HG03159 (cell line): ENCODE data around the gene TCFL5.
"Not testable (repeated sequence)": the region's sequence is repeated elsewhere in the genome, so short reads cannot be mapped to it uniquely, and the experiment has no call there.

Experiments
- ATAC-seq: cut with Tn5 transposase; IDR thresholded peaks from one replicate; pipeline ENCODE4 v1.9.1; 2021; ENCODE audit warnings: mild to moderate bottlenecking, moderate library complexity; ENCODE audit not compliant: unreplicated experiment

TCFL5 gene

GRCh38 chr20:62880935-62881661 lies 19.5 kb upstream of the TCFL5 start:
- no peak for ATAC-seq

- ATAC-seq = no peak
Measured at GRCh38 chr20:62880147-62880934, 18.7 kb upstream of the TCFL5 start.

DNA sequence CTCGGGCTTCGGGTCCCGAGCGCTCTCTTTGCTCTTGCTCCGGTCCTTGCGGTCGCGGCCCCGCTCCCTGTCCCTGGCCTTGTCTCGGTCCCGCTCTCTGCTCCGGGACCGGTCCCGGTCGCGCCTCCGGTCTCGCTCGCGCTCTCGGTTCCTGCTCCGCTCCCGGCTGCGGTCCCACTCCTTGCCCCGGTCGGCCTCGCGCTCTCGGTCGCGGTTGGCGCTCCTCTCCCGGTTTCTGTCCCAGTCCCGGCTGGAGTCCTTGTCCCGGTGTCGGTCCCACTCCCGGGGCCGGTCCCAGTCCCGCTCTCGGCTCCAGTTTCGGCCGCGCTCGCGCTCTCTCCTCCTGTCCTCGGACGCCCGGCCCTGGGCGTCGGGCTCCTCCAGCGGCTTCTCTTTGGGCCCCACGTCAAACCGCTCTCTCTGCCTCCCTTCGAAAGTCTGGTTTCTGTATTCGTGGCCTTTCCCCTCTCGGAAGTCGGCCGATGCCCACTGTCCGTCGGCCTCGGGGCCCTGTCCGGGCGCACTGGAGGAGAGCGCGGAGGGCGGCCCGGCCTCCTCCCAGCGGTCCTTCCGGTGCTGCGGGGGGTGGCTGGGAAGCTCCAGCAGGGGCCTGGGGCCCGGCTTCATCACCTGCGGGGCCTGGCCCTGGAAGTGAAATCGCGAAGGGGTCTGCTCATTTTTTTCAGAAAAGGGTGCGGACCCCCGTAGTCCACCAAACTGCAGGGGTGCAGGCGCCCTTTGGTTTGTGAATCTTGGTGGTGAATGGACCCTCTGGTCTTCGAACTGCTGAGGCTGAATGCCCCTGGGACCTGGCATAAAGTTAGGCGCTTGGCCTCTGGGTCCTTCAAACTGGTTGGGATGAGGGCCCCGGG lies 17.9 kb upstream of the TCFL5 start:
- ATAC-seq = no peak

- ATAC-seq = no peak
Measured at GRCh38 chr20:62878244-62879038, 16.8 kb upstream of the TCFL5 start.

- no peak for ATAC-seq
Measured at GRCh38 chr20:62876902-62877816, 15.5 kb upstream of the TCFL5 start.

- no peak for ATAC-seq
Measured at GRCh38 chr20:62876501-62876901, 14.9 kb upstream of the TCFL5 start.

DNA sequence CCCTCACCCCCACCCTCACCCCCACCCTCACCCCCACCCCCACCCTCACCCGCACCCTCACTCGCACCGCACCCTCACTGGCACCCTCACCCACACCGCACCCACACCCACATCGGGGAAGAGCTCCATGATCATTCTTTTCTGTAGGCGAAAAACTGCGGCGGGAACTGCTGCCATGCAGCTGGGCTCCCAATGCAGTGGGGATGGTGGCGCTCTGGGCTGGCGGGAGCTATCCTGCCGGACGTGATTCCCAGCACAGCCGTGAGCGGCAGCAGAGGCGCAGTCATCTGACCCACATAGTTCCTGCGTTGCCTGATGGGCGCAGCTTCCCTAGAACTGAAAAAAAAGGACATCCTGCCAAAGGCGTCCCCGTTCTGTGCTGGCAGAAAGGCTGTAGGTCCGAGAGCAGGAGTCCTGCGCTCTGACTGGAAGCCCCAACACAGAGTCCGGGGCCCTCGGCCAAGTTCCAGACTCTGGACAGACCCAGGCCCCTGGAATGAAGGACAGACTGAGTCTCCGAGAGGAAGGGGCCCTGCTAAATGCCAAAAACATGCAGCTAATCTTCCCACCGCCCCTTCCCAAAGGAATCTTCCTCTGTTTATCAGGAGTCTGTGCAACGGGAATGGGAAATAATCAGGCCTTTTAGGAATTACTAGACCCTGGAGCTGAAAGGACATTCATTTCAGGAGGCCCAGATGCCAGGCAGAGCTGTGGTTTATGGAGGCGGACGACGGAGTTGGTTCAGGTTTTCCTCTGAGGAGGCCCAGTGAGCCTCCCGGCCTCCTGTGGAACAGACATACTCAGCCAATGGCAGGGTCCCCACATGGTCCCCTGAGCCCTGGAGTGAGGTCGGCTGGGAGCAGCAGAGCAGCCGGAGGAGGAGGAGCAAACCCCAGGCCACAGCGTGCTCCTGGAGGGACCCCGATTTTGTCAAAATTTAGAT lies 14.1 kb upstream of the TCFL5 start:
- ATAC-seq = no peak

DNA sequence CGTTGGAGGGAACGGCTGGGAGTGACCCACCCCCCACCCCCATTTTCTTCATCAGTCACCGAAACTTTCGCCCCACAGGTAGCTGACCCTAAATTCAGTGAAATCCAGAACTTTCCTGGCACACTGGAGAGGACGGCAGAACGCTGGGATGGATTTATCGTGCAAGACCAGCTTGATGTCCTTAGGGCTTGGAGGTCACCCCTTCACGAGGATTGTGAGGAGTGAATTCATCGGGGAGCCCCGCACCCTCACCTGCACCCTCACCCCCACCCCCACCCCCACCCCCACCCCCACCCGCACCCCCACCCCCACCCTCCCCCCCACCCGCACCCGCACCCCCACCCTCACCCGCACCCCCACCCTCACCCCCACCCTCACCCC lies 13.3 kb upstream of the TCFL5 start:
- ATAC-seq = no peak

DNA sequence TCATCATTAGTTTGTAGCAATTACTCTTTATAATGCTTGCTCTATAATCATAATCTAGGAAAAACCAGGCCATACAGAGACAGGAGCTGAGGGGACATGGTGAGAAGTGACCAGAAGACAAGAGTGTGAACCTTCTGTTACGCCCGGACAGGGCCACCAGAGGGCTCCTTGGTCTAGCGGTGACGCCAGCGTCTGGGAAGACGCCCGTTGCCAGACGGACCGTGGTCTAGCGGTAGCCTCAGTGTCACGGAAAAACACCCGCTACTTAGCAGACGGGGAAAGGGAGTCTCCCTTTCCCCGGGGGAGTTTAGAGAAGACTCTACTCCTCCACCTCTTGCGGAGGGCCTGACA lies 12.0 kb upstream of the TCFL5 start:
- not testable (repeated sequence) for ATAC-seq

- ATAC-seq = no peak
Measured at GRCh38 chr20:62873280-62873679, 11.7 kb upstream of the TCFL5 start.

GRCh38 chr20:62872862-62873261 lies 11.2 kb upstream of the TCFL5 start:
- ATAC-seq = no peak

GRCh38 chr20:62872184-62872847 lies 10.7 kb upstream of the TCFL5 start:
- no peak for ATAC-seq

DNA sequence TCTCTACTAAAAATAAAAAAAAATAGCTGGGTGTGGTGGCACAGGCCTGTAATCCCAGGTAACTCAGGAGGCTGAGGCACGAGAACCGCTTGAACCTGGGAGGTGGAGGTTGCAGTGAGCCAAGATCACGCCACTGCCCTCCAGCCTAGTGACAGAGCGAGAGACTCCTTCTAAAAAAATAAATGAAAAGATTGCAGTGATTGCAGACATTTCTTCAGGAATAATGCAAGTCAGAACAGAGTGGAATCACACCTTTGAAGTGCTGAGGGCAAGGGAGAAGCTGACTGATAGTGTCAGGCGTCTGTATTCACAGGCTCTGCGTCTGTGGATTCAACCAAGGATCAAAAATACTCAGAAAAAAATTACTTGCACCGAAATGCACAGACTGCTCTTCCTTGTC lies 2.6 kb upstream of the TCFL5 start:
- no peak for ATAC-seq

DNA sequence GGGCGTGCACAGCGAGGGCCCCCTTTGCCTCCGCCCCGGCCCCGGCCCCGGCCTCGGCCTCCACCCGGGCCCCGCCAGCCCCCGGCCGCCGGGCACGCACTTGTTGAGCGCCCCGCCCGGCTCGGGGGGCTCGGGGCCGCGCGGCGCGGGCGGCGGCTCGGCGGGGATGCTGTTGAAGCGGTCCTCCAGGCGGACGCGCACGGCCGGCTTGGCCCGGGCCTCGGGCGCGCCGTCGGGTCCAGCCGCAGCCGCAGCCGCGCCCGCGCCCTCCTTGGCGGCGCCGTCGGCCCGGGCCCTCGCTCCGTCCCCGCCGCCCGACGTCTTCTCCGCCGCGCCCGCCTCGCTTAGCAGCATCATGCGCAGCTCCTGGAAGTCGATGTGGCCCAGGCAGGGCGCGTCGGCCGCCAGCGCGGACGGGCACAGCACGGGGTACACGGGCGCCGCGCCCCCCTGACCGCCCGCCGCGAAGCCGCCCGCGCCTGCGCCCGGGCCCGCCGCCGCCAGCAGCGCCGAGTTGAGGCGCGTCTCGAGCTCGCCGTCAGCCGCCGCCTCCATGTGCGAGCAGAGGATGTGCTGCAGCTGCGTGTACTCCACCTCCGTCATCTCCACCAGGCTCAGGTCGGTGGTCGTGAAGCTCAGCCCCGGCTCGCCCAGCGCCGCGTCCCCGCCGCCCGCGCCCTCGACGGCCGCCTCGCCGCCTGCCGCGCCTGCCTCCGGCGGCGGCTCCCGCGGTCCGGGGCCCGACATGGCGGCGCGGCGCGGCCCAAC lies 514 bp downstream of the TCFL5 start:
- ATAC-seq = peak; percentile 42

GRCh38 chr20:62860391-62860923 lies 1.2 kb downstream of the TCFL5 start:
- ATAC-seq = no peak

- ATAC-seq = no peak
Measured at GRCh38 chr20:62859721-62860120, 1.9 kb downstream of the TCFL5 start.
